ENCODE measurements around the gene PIK3R6.

The PIK3R6 gene

GRCh38 chr17:8867361-8867981 is at the start of gene PIK3R6:
TSS of gene PIK3R6 (minus strand) at chr17:8867674. CDS start at chr17:8849794, 17,880 bp downstream.
- no peak for DNase-seq (ENCODE audit: low spot score)

- DNase-seq (ENCODE audit: low spot score), result no peak
Measured at GRCh38 chr17:8916466-8916865, 49.0 kb upstream of the PIK3R6 start.

GRCh38 chr17:8914554-8914953 is 47.1 kb upstream of the PIK3R6 start:
- no peak for DNase-seq (ENCODE audit: low spot score)

- DNase-seq (ENCODE audit: low spot score), result no peak
Measured at GRCh38 chr17:8913879-8914278, 46.4 kb upstream of the PIK3R6 start.

- no peak for DNase-seq (ENCODE audit: low spot score)
Measured at GRCh38 chr17:8913091-8913490, 45.6 kb upstream of the PIK3R6 start.

- no peak for DNase-seq (ENCODE audit: low spot score)
Measured at GRCh38 chr17:8912084-8912981, 44.9 kb upstream of the PIK3R6 start.

GRCh38 chr17:8910969-8911604 is 43.6 kb upstream of the PIK3R6 start:
- DNase-seq (ENCODE audit: low spot score), result no peak

GRCh38 chr17:8909586-8910270 is 42.3 kb upstream of the PIK3R6 start:
- DNase-seq (ENCODE audit: low spot score), result no peak

- DNase-seq (ENCODE audit: low spot score), result no peak
Measured at GRCh38 chr17:8905331-8905730, 37.9 kb upstream of the PIK3R6 start.

- DNase-seq (ENCODE audit: low spot score), result no peak
Measured at GRCh38 chr17:8904686-8905085, 37.2 kb upstream of the PIK3R6 start.

- no peak for DNase-seq (ENCODE audit: low spot score)
Measured at GRCh38 chr17:8904201-8904600, 36.7 kb upstream of the PIK3R6 start.

GRCh38 chr17:8900626-8901585 is 33.4 kb upstream of the PIK3R6 start:
- DNase-seq (ENCODE audit: low spot score), result no peak

- no peak for DNase-seq (ENCODE audit: low spot score)
Measured at GRCh38 chr17:8900207-8900606, 32.7 kb upstream of the PIK3R6 start.

GRCh38 chr17:8898636-8899035 is 31.2 kb upstream of the PIK3R6 start:
- no peak for DNase-seq (ENCODE audit: low spot score)

- DNase-seq (ENCODE audit: low spot score), result no peak
Measured at GRCh38 chr17:8898126-8898525, 30.7 kb upstream of the PIK3R6 start.

- no peak for DNase-seq (ENCODE audit: low spot score)
Measured at GRCh38 chr17:8896641-8897635, 29.5 kb upstream of the PIK3R6 start.

GRCh38 chr17:8896087-8896486 is 28.6 kb upstream of the PIK3R6 start:
- DNase-seq (ENCODE audit: low spot score), result no peak

GRCh38 chr17:8894673-8895578 is 27.5 kb upstream of the PIK3R6 start:
- DNase-seq (ENCODE audit: low spot score), result peak; percentile 19

GRCh38 chr17:8894202-8894671 is 26.8 kb upstream of the PIK3R6 start:
- DNase-seq (ENCODE audit: low spot score), result no peak

Data from putamen (tissue), 1 donor.